Peyer's patch (tissue), 4 donors: Measurements from ENCODE around the gene POC1A. TPM values are rescaled to one million over a fixed set of nuclear protein-coding genes. Genes with fewer than 3 reads are reported as not detected.

ENCODE experiments used
- DNase-seq, 3 donors: peaks; one replicate each; pipeline ENCODE4 v3.0.0-alpha.2; 2017 to 2019
- H3K27ac ChIP-seq, 4 donors: fragments of 200-600 bp; sonication (generic); one replicate each; pipeline ENCODE4 v1.5.1; 2016 to 2019
- H3K27me3 ChIP-seq, 2 donors: fragments of 200-600 bp; sonication (generic); one replicate each; pipeline ENCODE4 v1.5.1; 2019
- H3K36me3 ChIP-seq, 3 donors: fragments of 200-600 bp; sonication (generic); one replicate each; pipeline ENCODE4 v1.5.1; 2016 to 2019
- H3K4me1 ChIP-seq, 4 donors: fragments of 200-600 bp; sonication (generic); one replicate each; pipeline ENCODE4 v1.5.1; 2016 to 2019
- H3K4me3 ChIP-seq, 4 donors: fragments of 200-600 bp; sonication (generic); 1 replicate in 3 of 4; 2 replicates in 1 of 4; pipeline ENCODE4 v1.5.1; 2016 to 2019; ENCODE audit warnings: mild to moderate bottlenecking in 1 of 4
- H3K9me3 ChIP-seq, 4 donors: fragments of 200-600 bp; sonication (generic); one replicate each; pipeline ENCODE4 v1.5.1; 2016 to 2019; ENCODE audit warnings: mild to moderate bottlenecking in 1 of 4
- CTCF ChIP-seq, 6 experiments: fragments of 450-650 bp in 4 of 6; fragments of 200-600 bp in 2 of 6; sonication (generic) in 1 of 6; IDR thresholded peaks; one replicate each; pipeline ENCODE4 v1.5.1; 2017 to 2019; ENCODE audit warnings: antibody characterized with exemption in 6 of 6, mild to moderate bottlenecking in 3 of 6, moderate library complexity in 1 of 6
- POLR2A ChIP-seq, 2 donors: fragments of 450-650 bp; IDR thresholded peaks; one replicate each; pipeline ENCODE4 v1.5.1; 2017; ENCODE audit warnings: antibody characterized with exemption in 2 of 2, mild to moderate bottlenecking in 2 of 2, moderate library complexity in 2 of 2
- total RNA-seq, 4 donors: library from RNA; depleted of rRNA; stranded (reverse); fragments of >200 nt; gene quantifications; one replicate each; pipeline ENCODE4 v1.1.0, GENCODE V29; 2016

Gene POC1A
- total RNA-seq, 4 donors from 2014 or later = 3.4 to 9.3 (median 6.5) TPM

- Histone ChIP-seq H3K27ac (no peak overlapping the region), H3K27me3 (no peaks in the 10 kb centered on the region)
Observed at GRCh38 chr3:52176951-52177700, 22.9 kb upstream of the POC1A start.

GRCh38 chr3:52176180-52176752 is 22.0 kb upstream of the POC1A start:
- H3K4me1 ChIP-seq = no peaks in the 10 kb centered on the region
- no peak for DNase-seq
- H3K27ac ChIP-seq = no peak overlapping the region
- H3K36me3 ChIP-seq = no peaks in the 10 kb centered on the region
- H3K27me3 ChIP-seq = no peaks in the 10 kb centered on the region
- no peaks in the 10 kb centered on the region for H3K9me3 ChIP-seq
- TF ChIP-seq POLR2A (IDR thresholded peaks at IDR 0.05) = no peak
- TF ChIP-seq CTCF (IDR thresholded peaks at IDR 0.05) = no peak
- H3K4me3 ChIP-seq = no peak overlapping the region

More at GRCh38 chr3:52176951-52177700, 22.9 kb upstream of the POC1A start:
- TF ChIP-seq POLR2A (IDR thresholded peaks at IDR 0.05) = no peak
- no peak for TF ChIP-seq CTCF (IDR thresholded peaks at IDR 0.05)
- H3K4me1 ChIP-seq = no peaks in the 10 kb centered on the region
- H3K9me3 ChIP-seq = no peaks in the 10 kb centered on the region
- DNase-seq = no peak
- no peaks in the 10 kb centered on the region for H3K36me3 ChIP-seq
- no peak overlapping the region for H3K4me3 ChIP-seq

- Histone ChIP-seq H3K36me3 (no peaks in the 10 kb centered on the region), H3K9me3 (no peaks in the 10 kb centered on the region), H3K27ac (no peak overlapping the region), H3K4me3 (no peak overlapping the region), H3K4me1 (no peaks in the 10 kb centered on the region), H3K27me3 (no peaks in the 10 kb centered on the region)
- no peak for TF ChIP-seq CTCF (IDR thresholded peaks at IDR 0.05)
- no peak for TF ChIP-seq POLR2A (IDR thresholded peaks at IDR 0.05)
- no peak for DNase-seq
Observed at GRCh38 chr3:52175416-52176179, 21.4 kb upstream of the POC1A start.

- Histone ChIP-seq H3K27ac (no peak overlapping the region), H3K4me3 (no peak overlapping the region), H3K27me3 (no peaks in the 10 kb centered on the region), H3K4me1 (no peaks in the 10 kb centered on the region), H3K36me3 (no peaks in the 10 kb centered on the region), H3K9me3 (no peaks in the 10 kb centered on the region)
- no peak for DNase-seq
- TF ChIP-seq CTCF (IDR thresholded peaks at IDR 0.05) (no peak), POLR2A (IDR thresholded peaks at IDR 0.05) (no peak)
Observed at GRCh38 chr3:52174896-52175295, 20.7 kb upstream of the POC1A start.

GRCh38 chr3:52173101-52173500 is 18.9 kb upstream of the POC1A start:
- no peak for DNase-seq
- H3K27ac ChIP-seq = no peak overlapping the region
- H3K4me3 ChIP-seq = no peak overlapping the region
- no peaks in the 10 kb centered on the region for H3K4me1 ChIP-seq
- no peak for TF ChIP-seq POLR2A (IDR thresholded peaks at IDR 0.05)
- TF ChIP-seq CTCF (IDR thresholded peaks at IDR 0.05) = no peak
- no peaks in the 10 kb centered on the region for H3K36me3 ChIP-seq
- H3K27me3 ChIP-seq = no peaks in the 10 kb centered on the region
- no peaks in the 10 kb centered on the region for H3K9me3 ChIP-seq
